ENCODE results near the gene RARB.

RARB gene

GRCh38 chr3:25416176-25416575 lies 11.9 kb upstream of the RARB start:
- in situ Hi-C loops (cut with HindIII; ENCODE audit: low pct_ligation_motif_present, low sequenced_read_pairs) = no loop called here
- Histone ChIP-seq H3K4me3 (ENCODE audit: low read depth, low read length) (no peak overlapping the region), H3K36me3 (replicated peaks) (no peaks in the 10 kb centered on the region), H3K27ac (no peak overlapping the region), H3K27me3 (replicated peaks) (no peaks in the 10 kb centered on the region)
- TF ChIP-seq CTCF (IDR thresholded peaks at IDR 0.05; ENCODE audit: low read depth, low read length, missing control alignments) = no peak
- no peak for DNase-seq

- DNase-seq = no peak
- H3K36me3 ChIP-seq (replicated peaks) = no peaks in the 10 kb centered on the region
- no peaks in the 10 kb centered on the region for H3K27me3 ChIP-seq (replicated peaks)
- no peak overlapping the region for H3K4me3 ChIP-seq (ENCODE audit: low read depth, low read length)
- no peak overlapping the region for H3K27ac ChIP-seq
- TF ChIP-seq CTCF (IDR thresholded peaks at IDR 0.05; ENCODE audit: low read depth, low read length, missing control alignments) = no peak
- in situ Hi-C loops (cut with HindIII; ENCODE audit: low pct_ligation_motif_present, low sequenced_read_pairs) = no loop called here
Measured at GRCh38 chr3:25418596-25418995, 9.5 kb upstream of the RARB start.

- in situ Hi-C loops (cut with HindIII; ENCODE audit: low pct_ligation_motif_present, low sequenced_read_pairs) = no loop called here
- peak; percentile 42 for DNase-seq
- no peak overlapping the region for H3K4me3 ChIP-seq (ENCODE audit: low read depth, low read length)
- peak overlapping the region; percentile 45 for H3K27ac ChIP-seq
- no peaks in the 10 kb centered on the region for H3K36me3 ChIP-seq (replicated peaks)
- no peak for TF ChIP-seq CTCF (IDR thresholded peaks at IDR 0.05; ENCODE audit: low read depth, low read length, missing control alignments)
- no peaks in the 10 kb centered on the region for H3K27me3 ChIP-seq (replicated peaks)
Measured at GRCh38 chr3:25419251-25419650, 8.8 kb upstream of the RARB start.

GRCh38 chr3:25420147-25420546 lies 7.9 kb upstream of the RARB start:
- Histone ChIP-seq H3K36me3 (replicated peaks) (no peaks in the 10 kb centered on the region), H3K27me3 (replicated peaks) (no peaks in the 10 kb centered on the region), H3K27ac (no peak overlapping the region), H3K4me3 (ENCODE audit: low read depth, low read length) (no peak overlapping the region)
- DNase-seq = no peak
- TF ChIP-seq CTCF (IDR thresholded peaks at IDR 0.05; ENCODE audit: low read depth, low read length, missing control alignments) = no peak
- in situ Hi-C loops (cut with HindIII; ENCODE audit: low pct_ligation_motif_present, low sequenced_read_pairs) = no loop called here

GRCh38 chr3:25420885-25421284 lies 7.2 kb upstream of the RARB start:
- no peak for DNase-seq
- no peak for TF ChIP-seq CTCF (IDR thresholded peaks at IDR 0.05; ENCODE audit: low read depth, low read length, missing control alignments)
- H3K27ac ChIP-seq = no peak overlapping the region
- in situ Hi-C loops (cut with HindIII; ENCODE audit: low pct_ligation_motif_present, low sequenced_read_pairs) = no loop called here
- H3K36me3 ChIP-seq (replicated peaks) = no peaks in the 10 kb centered on the region
- H3K27me3 ChIP-seq (replicated peaks) = no peaks in the 10 kb centered on the region
- no peak overlapping the region for H3K4me3 ChIP-seq (ENCODE audit: low read depth, low read length)

GRCh38 chr3:25421747-25422146 lies 6.3 kb upstream of the RARB start:
- no peak overlapping the region for H3K27ac ChIP-seq
- H3K4me3 ChIP-seq (ENCODE audit: low read depth, low read length) = no peak overlapping the region
- no peaks in the 10 kb centered on the region for H3K27me3 ChIP-seq (replicated peaks)
- H3K36me3 ChIP-seq (replicated peaks) = no peaks in the 10 kb centered on the region
- TF ChIP-seq CTCF (IDR thresholded peaks at IDR 0.05; ENCODE audit: low read depth, low read length, missing control alignments) = no peak
- in situ Hi-C loops (cut with HindIII; ENCODE audit: low pct_ligation_motif_present, low sequenced_read_pairs) = no loop called here
- DNase-seq = no peak
